Liver (tissue), 9 donors: ENCODE data around the gene NCLN. TPM values are rescaled to one million over a fixed set of nuclear protein-coding genes. Genes with fewer than 3 reads are reported as not detected.

Source experiments
- DNase-seq: peaks from one replicate; pipeline ENCODE4 v3.0.0-alpha.2; 2017; ENCODE audit warnings: low spot score
- H3K27ac ChIP-seq, 2 donors: one replicate each; pipeline ENCODE4 v1.7.0; 2013; ENCODE audit warnings: inconsistent platforms in 2 of 2, low read length in 2 of 2, control low read depth in 1 of 2, low read depth in 1 of 2, mild to moderate bottlenecking in 1 of 2
- H3K27me3 ChIP-seq, 4 donors: one replicate each; pipeline versions ENCODE4 v1.6.1 to v1.7.0; 2013; ENCODE audit warnings: low read length in 3 of 4, inconsistent platforms in 1 of 4, mild to moderate bottlenecking in 1 of 4, moderate library complexity in 1 of 4; ENCODE audit not compliant: control insufficient read depth in 4 of 4, insufficient read depth in 4 of 4
- H3K36me3 ChIP-seq, 4 donors: one replicate each; pipeline versions ENCODE4 v1.6.1 to v1.7.0; 2013; ENCODE audit warnings: low read length in 3 of 4, mild to moderate bottlenecking in 3 of 4, low read depth in 1 of 4, moderate library complexity in 1 of 4; ENCODE audit not compliant: control insufficient read depth in 4 of 4, insufficient read depth in 3 of 4
- H3K4me1 ChIP-seq, 4 donors: one replicate each; pipeline versions ENCODE4 v1.6.1 to v1.7.0; 2013; ENCODE audit warnings: low read length in 3 of 4, mild to moderate bottlenecking in 3 of 4, moderate library complexity in 1 of 4; ENCODE audit not compliant: control insufficient read depth in 4 of 4, insufficient read depth in 4 of 4
- H3K4me3 ChIP-seq, 3 donors: one replicate each; pipeline versions ENCODE4 v1.6.1 to v1.7.0; 2013; ENCODE audit warnings: low read length in 3 of 3, control low read depth in 1 of 3, low read depth in 1 of 3, mild to moderate bottlenecking in 1 of 3
- H3K9ac ChIP-seq, 2 donors: one replicate each; pipeline ENCODE4 v1.7.0; 2013; ENCODE audit warnings: low read length in 2 of 2, mild to moderate bottlenecking in 2 of 2, moderate library complexity in 2 of 2, control low read depth in 1 of 2, low read depth in 1 of 2
- H3K9me3 ChIP-seq, 4 donors: one replicate each; pipeline versions ENCODE4 v1.6.1 to v1.7.0; 2013; ENCODE audit warnings: low read length in 3 of 4; ENCODE audit not compliant: control insufficient read depth in 4 of 4
- ATF3 ChIP-seq: IDR thresholded peaks from 2 replicates; pipeline ENCODE4 v1.6.1; 2016; ENCODE audit warnings: antibody characterized with exemption
- CTCF ChIP-seq: fragments of 150-350 bp; IDR thresholded peaks from 2 replicates; pipeline ENCODE4 v1.5.1; 2017; ENCODE audit warnings: improper control_type of control experiment, low read depth, low read length; ENCODE audit not compliant: missing input control
- EGR1 ChIP-seq, 2 donors: IDR thresholded peaks; 2 replicates each; pipeline ENCODE4 v1.6.1; 2016 to 2018; ENCODE audit warnings: antibody characterized with exemption in 2 of 2, low read depth in 2 of 2
- FOXA1 ChIP-seq: IDR thresholded peaks from 2 replicates; pipeline ENCODE4 v1.6.1; 2016; ENCODE audit warnings: antibody characterized with exemption
- FOXA2 ChIP-seq: IDR thresholded peaks from 2 replicates; pipeline ENCODE4 v1.6.1; 2016; ENCODE audit warnings: antibody characterized with exemption
- GABPA ChIP-seq, 2 donors: IDR thresholded peaks in 1 of 2; conservative IDR thresholded peaks in 1 of 2; 2 replicates each; pipeline ENCODE4 v1.6.1; 2016; ENCODE audit warnings: antibody characterized with exemption in 2 of 2, mild to moderate bottlenecking in 1 of 2, moderate library complexity in 1 of 2
- HNF4A ChIP-seq, 2 donors: conservative IDR thresholded peaks; 2 replicates each; pipeline ENCODE4 v1.6.1; 2016; ENCODE audit warnings: antibody characterized with exemption in 2 of 2, mild to moderate bottlenecking in 2 of 2
- HNF4G ChIP-seq: IDR thresholded peaks from 2 replicates; pipeline ENCODE4 v1.6.1; 2016; ENCODE audit warnings: antibody characterized with exemption
- JUND ChIP-seq, 2 donors: IDR thresholded peaks; 2 replicates each; pipeline ENCODE4 v1.6.1; 2016; ENCODE audit warnings: antibody characterized with exemption in 2 of 2
- MAX ChIP-seq: IDR thresholded peaks from 2 replicates; pipeline ENCODE4 v1.6.1; 2016; ENCODE audit warnings: antibody characterized with exemption
- NR2F2 ChIP-seq: IDR thresholded peaks from 2 replicates; pipeline ENCODE4 v1.6.1; 2016; ENCODE audit warnings: antibody characterized with exemption
- RAD21 ChIP-seq, 2 donors: IDR thresholded peaks; 2 replicates each; pipeline ENCODE4 v1.6.1; 2016; ENCODE audit warnings: antibody characterized with exemption in 2 of 2, mild to moderate bottlenecking in 2 of 2
- RXRA ChIP-seq, 2 donors: IDR thresholded peaks; 2 replicates each; pipeline ENCODE4 v1.6.1; 2017 to 2018; ENCODE audit warnings: antibody characterized with exemption in 2 of 2, mild to moderate bottlenecking in 1 of 2
- SP1 ChIP-seq: IDR thresholded peaks from 2 replicates; pipeline ENCODE4 v1.6.1; 2018; ENCODE audit warnings: antibody characterized with exemption, mild to moderate bottlenecking
- TAF1 ChIP-seq: conservative IDR thresholded peaks from 2 replicates; pipeline ENCODE4 v1.6.1; 2016; ENCODE audit warnings: antibody characterized with exemption, mild to moderate bottlenecking
- ZBTB33 ChIP-seq: IDR thresholded peaks from 2 replicates; pipeline ENCODE4 v1.6.1; 2016; ENCODE audit warnings: antibody characterized with exemption
- WGBS: extraction: QIAGEN DNeasy Blood & Tissue Kit; methylation state at CpG from one replicate; pipeline ENCODE4 v1.1.7; 2013; 5-methylcytosine and 5-hydroxymethylcytosine counted together
- polyA plus RNA-seq, 2 donors: library from polyadenylated mRNA; stranded (reverse) in 1 of 2; unstranded in 1 of 2; fragments of 200-250 nt in 1 of 2; fragments of >200 nt in 1 of 2; fragmentation: Nextera tagmentation in 1 of 2; extraction: Ambion mirVana in 1 of 2; gene quantifications; one replicate each; pipeline versions ENCODE4 v1.2.1 to v1.2.3, GENCODE V29; 2013 to 2015
- total RNA-seq, 2 donors: library from RNA; depleted of rRNA; stranded (reverse); fragments of >200 nt; gene quantifications; one replicate each; pipeline ENCODE4 v1.2.3, GENCODE V29; 2014
- donor health status: healthy.
- donor health status: healthy.
- donor health status: healthy.
- donor health status: healthy.
- donor health status: healthy.

NCLN gene
- total and polyA plus RNA-seq, 4 donors, result 29.5 to 50.8 (median 38.4) TPM

- Histone ChIP-seq H3K4me1 (no peaks in the 10 kb centered on the region), H3K4me3 (no peak overlapping the region), H3K36me3 (peaks cover 0 to 38% (median 14%) of the 10 kb centered on the region in 4 donors), H3K9ac (no peak overlapping the region), H3K27ac (no peak overlapping the region), H3K9me3 (no peaks in the 10 kb centered on the region), H3K27me3 (no peaks in the 10 kb centered on the region)
- 94% methylated on average over 35 of the region's 35 CpGs for WGBS
- TF ChIP-seq RXRA (IDR thresholded peaks at IDR 0.05), result no peak
- TF ChIP-seq SP1, result no peak
- TF ChIP-seq CTCF, result no peak
- no peak for TF ChIP-seq FOXA1
- no peak for TF ChIP-seq MAX
- TF ChIP-seq TAF1, result no peak
- TF ChIP-seq FOXA2, result no peak
- TF ChIP-seq NR2F2, result no peak
- no peak for TF ChIP-seq EGR1 (IDR thresholded peaks at IDR 0.05; ENCODE audit: low read depth in 2 of 2)
- TF ChIP-seq RAD21 (IDR thresholded peaks at IDR 0.05), result no peak
- TF ChIP-seq GABPA (IDR thresholded peaks at IDR 0.05 in 1 of 2, conservative IDR thresholded peaks at IDR 0.05 in 1 of 2), result no peak
- DNase-seq, result no peak
Observed at GRCh38 chr19:3204646-3205275, 19.0 kb downstream of the NCLN start.

- H3K27me3 ChIP-seq, result no peaks in the 10 kb centered on the region
- no peak for DNase-seq
- no peak overlapping the region for H3K27ac ChIP-seq
- H3K9ac ChIP-seq, result no peak overlapping the region
- TF ChIP-seq FOXA2 (no peak), MAX (no peak), GABPA (IDR thresholded peaks at IDR 0.05 in 1 of 2, conservative IDR thresholded peaks at IDR 0.05 in 1 of 2) (no peak), SP1 (no peak), CTCF (no peak), HNF4A (conservative IDR thresholded peaks at IDR 0.05) (no peak), RXRA (IDR thresholded peaks at IDR 0.05) (no peak), TAF1 (no peak), RAD21 (IDR thresholded peaks at IDR 0.05) (no peak), NR2F2 (no peak), ATF3 (no peak), JUND (IDR thresholded peaks at IDR 0.05) (no peak), ZBTB33 (no peak), HNF4G (no peak), EGR1 (IDR thresholded peaks at IDR 0.05; ENCODE audit: low read depth in 2 of 2) (no peak)
- H3K9me3 ChIP-seq, result no peaks in the 10 kb centered on the region
- no peaks in the 10 kb centered on the region for H3K4me1 ChIP-seq
- H3K4me3 ChIP-seq, result no peak overlapping the region
- H3K36me3 ChIP-seq, result peaks cover 0 to 35% (median 14%) of the 10 kb centered on the region in 4 donors
- 97% methylated on average over 28 of the region's 28 CpGs for WGBS
Observed at GRCh38 chr19:3206216-3206953, 20.7 kb downstream of the NCLN start.
